NCI-H345 treated with DMSO at 0.1 percent for 48 hours (cell line): ENCODE data around the gene ADGRG6.

Source experiments
- DNase-seq: peaks from one replicate; lab custom pipeline; 2025; ENCODE audit not compliant: unreplicated experiment; lab: John Stamatoyannopoulos, UW

The ADGRG6 gene

GRCh38 chr6:142374091-142374770 lies 72.4 kb downstream of the ADGRG6 start:
- DNase-seq, result no peak

- DNase-seq, result no peak
These were observed 73.3 kb downstream of the ADGRG6 start for GRCh38 chr6:142374965-142375733.

GRCh38 chr6:142376115-142376514 lies 74.3 kb downstream of the ADGRG6 start:
- DNase-seq, result no peak

- peak; percentile 75 for DNase-seq
These were observed 75.1 kb downstream of the ADGRG6 start for GRCh38 chr6:142376800-142377496.

- no peak for DNase-seq
These were observed 75.7 kb downstream of the ADGRG6 start for GRCh38 chr6:142377497-142377848.

GRCh38 chr6:142378138-142378875 lies 76.5 kb downstream of the ADGRG6 start:
- DNase-seq, result peak; percentile 57

- DNase-seq, result no peak
These were observed 78.8 kb downstream of the ADGRG6 start for GRCh38 chr6:142380626-142381025.

- DNase-seq, result no peak
These were observed 79.4 kb downstream of the ADGRG6 start for GRCh38 chr6:142381181-142381580.

GRCh38 chr6:142381845-142382378 lies 80.1 kb downstream of the ADGRG6 start:
- no peak for DNase-seq

- no peak for DNase-seq
These were observed 82.9 kb downstream of the ADGRG6 start for GRCh38 chr6:142384519-142385254.

- no peak for DNase-seq
These were observed 83.5 kb downstream of the ADGRG6 start for GRCh38 chr6:142385352-142385751.

- DNase-seq, result no peak
These were observed 84.8 kb downstream of the ADGRG6 start for GRCh38 chr6:142386657-142387056.

- peak; percentile 28 for DNase-seq
These were observed 86.4 kb downstream of the ADGRG6 start for GRCh38 chr6:142387997-142388815.

GRCh38 chr6:142395266-142395665 lies 93.5 kb downstream of the ADGRG6 start:
- DNase-seq, result no peak

GRCh38 chr6:142395768-142396231 lies 94.0 kb downstream of the ADGRG6 start:
- DNase-seq, result no peak

GRCh38 chr6:142398353-142398752 lies 96.5 kb downstream of the ADGRG6 start:
- DNase-seq, result no peak

- no peak for DNase-seq
These were observed 97.9 kb downstream of the ADGRG6 start for GRCh38 chr6:142399739-142400138.

GRCh38 chr6:142400495-142400894 lies 98.7 kb downstream of the ADGRG6 start:
- DNase-seq, result no peak

- DNase-seq, result no peak
These were observed 100.0 kb downstream of the ADGRG6 start for GRCh38 chr6:142401838-142402237.
